ENCODE measurements around the gene KCNG3. TPM values are rescaled to one million over a fixed set of nuclear protein-coding genes. Genes with fewer than 3 reads are reported as not detected.

Gene KCNG3
- total and polyA plus RNA-seq, 2 of the 13 experiments (the other 11 are each of a cell fraction or from before 2014, with no cell fraction given) = 2.8 to 4.8 TPM

- TF ChIP-seq, protein P1, sequence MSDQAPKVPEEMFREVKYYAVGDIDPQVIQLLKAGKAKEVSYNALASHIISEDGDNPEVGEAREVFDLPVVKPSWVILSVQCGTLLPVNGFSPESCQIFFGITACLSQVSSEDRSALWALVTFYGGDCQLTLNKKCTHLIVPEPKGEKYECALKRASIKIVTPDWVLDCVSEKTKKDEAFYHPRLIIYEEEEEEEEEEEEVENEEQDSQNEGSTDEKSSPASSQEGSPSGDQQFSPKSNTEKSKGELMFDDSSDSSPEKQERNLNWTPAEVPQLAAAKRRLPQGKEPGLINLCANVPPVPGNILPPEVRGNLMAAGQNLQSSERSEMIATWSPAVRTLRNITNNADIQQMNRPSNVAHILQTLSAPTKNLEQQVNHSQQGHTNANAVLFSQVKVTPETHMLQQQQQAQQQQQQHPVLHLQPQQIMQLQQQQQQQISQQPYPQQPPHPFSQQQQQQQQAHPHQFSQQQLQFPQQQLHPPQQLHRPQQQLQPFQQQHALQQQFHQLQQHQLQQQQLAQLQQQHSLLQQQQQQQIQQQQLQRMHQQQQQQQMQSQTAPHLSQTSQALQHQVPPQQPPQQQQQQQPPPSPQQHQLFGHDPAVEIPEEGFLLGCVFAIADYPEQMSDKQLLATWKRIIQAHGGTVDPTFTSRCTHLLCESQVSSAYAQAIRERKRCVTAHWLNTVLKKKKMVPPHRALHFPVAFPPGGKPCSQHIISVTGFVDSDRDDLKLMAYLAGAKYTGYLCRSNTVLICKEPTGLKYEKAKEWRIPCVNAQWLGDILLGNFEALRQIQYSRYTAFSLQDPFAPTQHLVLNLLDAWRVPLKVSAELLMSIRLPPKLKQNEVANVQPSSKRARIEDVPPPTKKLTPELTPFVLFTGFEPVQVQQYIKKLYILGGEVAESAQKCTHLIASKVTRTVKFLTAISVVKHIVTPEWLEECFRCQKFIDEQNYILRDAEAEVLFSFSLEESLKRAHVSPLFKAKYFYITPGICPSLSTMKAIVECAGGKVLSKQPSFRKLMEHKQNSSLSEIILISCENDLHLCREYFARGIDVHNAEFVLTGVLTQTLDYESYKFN (CRISPR knock-in tag; conservative IDR thresholded peaks at IDR 0.05) = 0 out of 2 replicates have a peak, but pooled peaks have one; percentile 36
- TF ChIP-seq ARID5B (CRISPR knock-in tag; IDR thresholded peaks at IDR 0.05) (0 out of 2 replicates have a peak, but pooled peaks have one; percentile 18), BCL6 (CRISPR knock-in tag; IDR thresholded peaks at IDR 0.05) (peak; percentile 44; the same call in 1 of the 2 replicates)
These were observed 18.9 kb downstream of the KCNG3 start (continued) for GRCh38 chr2:42474765-42475454.

DNA sequence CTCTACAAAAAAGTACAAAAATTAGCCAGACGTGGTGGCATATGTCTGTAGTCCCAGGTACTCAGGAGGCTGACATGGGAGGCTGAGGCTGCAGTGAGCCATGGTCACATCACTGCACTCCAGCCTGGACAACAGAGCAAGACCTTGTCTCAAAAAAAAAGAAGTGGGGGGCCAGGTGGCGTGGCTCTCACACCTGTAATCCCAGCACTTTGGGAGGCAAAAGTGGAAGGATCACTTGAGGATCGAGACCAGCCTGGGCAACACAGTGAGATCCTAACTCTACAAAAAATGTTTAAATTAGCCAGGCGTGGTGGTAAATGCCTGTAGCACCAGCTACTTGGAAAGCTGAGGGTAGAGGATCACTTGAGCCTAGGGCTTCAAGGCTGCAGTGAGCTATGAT lies 23.1 kb downstream of the KCNG3 start:
- intact Hi-C loops (cut with micrococcal nuclease; ENCODE audit: unreplicated experiment) (no loop called here), in situ Hi-C loops (cut with HindIII; ENCODE audit: extremely low pct_ligation_motif_present, low pct_unique_long_range_greater_than_20kb) (no loop called here)
- H3K36me3 ChIP-seq (replicated peaks in 1 of 2; ENCODE audit: control insufficient read depth in 1 of 2, insufficient read depth in 2 of 2, low read length in 2 of 2) = no peaks in the 10 kb centered on the region; a peak in 1 of 5 replicates
- H3K79me2 ChIP-seq (ENCODE audit: insufficient read depth, low read length) = peaks cover 26% of the 10 kb centered on the region
- ATAC-seq = no peak
- H2AFZ ChIP-seq (ENCODE audit: low read length) = no peak overlapping the region
- H3K27ac ChIP-seq (ENCODE audit: extremely low read length, insufficient read depth, low read length) = no peak overlapping the region
- H3K9ac ChIP-seq (ENCODE audit: insufficient read depth, low read depth, low read length) = no peak overlapping the region
- no peak overlapping the region for H3K4me3 ChIP-seq (replicated peaks in 1 of 3; ENCODE audit: insufficient read depth in 1 of 3, low read depth in 2 of 3, low read length in 3 of 3)
- ChIA-PET CTCF (ENCODE audit: low intra/inter-chr PET ratio, low total read pairs) (no interaction called here), POLR2A (no interaction called here)
- 94% methylated on average over 4 of the region's 4 CpGs for WGBS (ENCODE audit: low lambda C conversion rate)
- no peaks in the 10 kb centered on the region for H3K27me3 ChIP-seq (ENCODE audit: control insufficient read depth in 1 of 2, insufficient read depth in 2 of 2, low read length in 2 of 2)
- no peak for FAIRE-seq
- H3K9me3 ChIP-seq (ENCODE audit: low read length) = peaks cover 3% of the 10 kb centered on the region; the same call in 1 of the 2 replicates
- peaks cover 13% of the 10 kb centered on the region for H3K4me1 ChIP-seq (ENCODE audit: insufficient read depth, low read length)
- no peak overlapping the region for H3K4me2 ChIP-seq (ENCODE audit: low read depth, low read length)
- H4K20me1 ChIP-seq (ENCODE audit: insufficient read depth, low read length) = no peaks in the 10 kb centered on the region
- no TSS peak for BruUV-seq (replicated peaks)
- no peak for DNase-seq (ENCODE audit: low spot score)
- no peak for TF ChIP-seq STAT5B (CRISPR knock-in tag; IDR thresholded peaks at IDR 0.05)
- TF ChIP-seq, protein P2, sequence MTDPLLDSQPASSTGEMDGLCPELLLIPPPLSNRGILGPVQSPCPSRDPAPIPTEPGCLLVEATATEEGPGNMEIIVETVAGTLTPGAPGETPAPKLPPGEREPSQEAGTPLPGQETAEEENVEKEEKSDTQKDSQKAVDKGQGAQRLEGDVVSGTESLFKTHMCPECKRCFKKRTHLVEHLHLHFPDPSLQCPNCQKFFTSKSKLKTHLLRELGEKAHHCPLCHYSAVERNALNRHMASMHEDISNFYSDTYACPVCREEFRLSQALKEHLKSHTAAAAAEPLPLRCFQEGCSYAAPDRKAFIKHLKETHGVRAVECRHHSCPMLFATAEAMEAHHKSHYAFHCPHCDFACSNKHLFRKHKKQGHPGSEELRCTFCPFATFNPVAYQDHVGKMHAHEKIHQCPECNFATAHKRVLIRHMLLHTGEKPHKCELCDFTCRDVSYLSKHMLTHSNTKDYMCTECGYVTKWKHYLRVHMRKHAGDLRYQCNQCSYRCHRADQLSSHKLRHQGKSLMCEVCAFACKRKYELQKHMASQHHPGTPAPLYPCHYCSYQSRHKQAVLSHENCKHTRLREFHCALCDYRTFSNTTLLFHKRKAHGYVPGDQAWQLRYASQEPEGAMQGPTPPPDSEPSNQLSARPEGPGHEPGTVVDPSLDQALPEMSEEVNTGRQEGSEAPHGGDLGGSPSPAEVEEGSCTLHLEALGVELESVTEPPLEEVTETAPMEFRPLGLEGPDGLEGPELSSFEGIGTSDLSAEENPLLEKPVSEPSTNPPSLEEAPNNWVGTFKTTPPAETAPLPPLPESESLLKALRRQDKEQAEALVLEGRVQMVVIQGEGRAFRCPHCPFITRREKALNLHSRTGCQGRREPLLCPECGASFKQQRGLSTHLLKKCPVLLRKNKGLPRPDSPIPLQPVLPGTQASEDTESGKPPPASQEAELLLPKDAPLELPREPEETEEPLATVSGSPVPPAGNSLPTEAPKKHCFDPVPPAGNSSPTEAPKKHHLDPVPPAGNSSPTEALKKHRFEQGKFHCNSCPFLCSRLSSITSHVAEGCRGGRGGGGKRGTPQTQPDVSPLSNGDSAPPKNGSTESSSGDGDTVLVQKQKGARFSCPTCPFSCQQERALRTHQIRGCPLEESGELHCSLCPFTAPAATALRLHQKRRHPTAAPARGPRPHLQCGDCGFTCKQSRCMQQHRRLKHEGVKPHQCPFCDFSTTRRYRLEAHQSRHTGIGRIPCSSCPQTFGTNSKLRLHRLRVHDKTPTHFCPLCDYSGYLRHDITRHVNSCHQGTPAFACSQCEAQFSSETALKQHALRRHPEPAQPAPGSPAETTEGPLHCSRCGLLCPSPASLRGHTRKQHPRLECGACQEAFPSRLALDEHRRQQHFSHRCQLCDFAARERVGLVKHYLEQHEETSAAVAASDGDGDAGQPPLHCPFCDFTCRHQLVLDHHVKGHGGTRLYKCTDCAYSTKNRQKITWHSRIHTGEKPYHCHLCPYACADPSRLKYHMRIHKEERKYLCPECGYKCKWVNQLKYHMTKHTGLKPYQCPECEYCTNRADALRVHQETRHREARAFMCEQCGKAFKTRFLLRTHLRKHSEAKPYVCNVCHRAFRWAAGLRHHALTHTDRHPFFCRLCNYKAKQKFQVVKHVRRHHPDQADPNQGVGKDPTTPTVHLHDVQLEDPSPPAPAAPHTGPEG (CRISPR knock-in tag; IDR thresholded peaks at IDR 0.05) = no peak
- peak; percentile 73 for TF ChIP-seq ZNF121 (CRISPR knock-in tag; IDR thresholded peaks at IDR 0.05)
